Gastroesophageal sphincter (tissue), 4 donors: ENCODE results near the gene MRE11. TPM values are rescaled to one million over a fixed set of nuclear protein-coding genes. Genes with fewer than 3 reads are reported as not detected.

ENCODE experiments used
- ATAC-seq: fragments of 150-250 bp; one replicate; pipeline ENCODE4 v1.9.1; 2016; ENCODE audit warnings: mild to moderate bottlenecking, moderate library complexity
- H3K27ac ChIP-seq, 4 donors: fragments of 200-600 bp; sonication (generic) in 3 of 4; 1 replicate in 3 of 4; 2 replicates in 1 of 4; pipeline ENCODE4 v1.5.1; 2016 to 2019
- H3K27me3 ChIP-seq: fragments of 200-600 bp; sonication (generic); one replicate; pipeline ENCODE4 v1.5.1; 2019
- H3K36me3 ChIP-seq, 2 donors: fragments of 200-600 bp; sonication (generic); one replicate each; pipeline ENCODE4 v1.5.1; 2019; ENCODE audit warnings: control low read depth in 1 of 2
- H3K4me1 ChIP-seq, 3 donors: fragments of 200-600 bp; sonication (generic); 1 replicate in 2 of 3; 2 replicates in 1 of 3; pipeline ENCODE4 v1.5.1; 2016 to 2019; ENCODE audit warnings: control low read depth in 2 of 3
- H3K4me3 ChIP-seq, 2 donors: fragments of 200-600 bp; sonication (generic); one replicate each; pipeline ENCODE4 v1.5.1; 2019; ENCODE audit warnings: mild to moderate bottlenecking in 1 of 2, moderate library complexity in 1 of 2
- H3K9me3 ChIP-seq, 3 donors: fragments of 200-600 bp; sonication (generic); one replicate each; pipeline ENCODE4 v1.5.1; 2017 to 2019; ENCODE audit warnings: control low read depth in 2 of 3
- EP300 ChIP-seq: sonication (generic); formaldehyde crosslinking; IDR thresholded peaks from one replicate; pipeline ENCODE4 v1.6.1; 2017; ENCODE audit warnings: antibody characterized with exemption, mild to moderate bottlenecking
- POLR2A ChIP-seq, 2 donors: fragments of 450-650 bp; IDR thresholded peaks; one replicate each; pipeline ENCODE4 v1.6.1; 2017; ENCODE audit warnings: antibody characterized with exemption in 2 of 2, mild to moderate bottlenecking in 2 of 2, moderate library complexity in 1 of 2
- POLR2AphosphoS5 ChIP-seq: sonication (generic); formaldehyde crosslinking; IDR thresholded peaks from one replicate; pipeline ENCODE4 v1.6.1; 2017; ENCODE audit warnings: antibody characterized with exemption
- WGBS, 2 donors: methylation state at CpG; one replicate each; pipeline ENCODE4 v1.1.5; 2018; ENCODE audit warnings: low coverage in 1 of 2; 5-methylcytosine and 5-hydroxymethylcytosine counted together
- total RNA-seq, 4 donors: library from RNA; depleted of rRNA; stranded (reverse); fragments of >200 nt; gene quantifications; one replicate each; pipeline ENCODE4 v1.1.0, GENCODE V29; 2016
- TF ChIP-seq, protein P1 (sequence below), 4 experiments: fragments of 200-600 bp in 2 of 4; fragments of 450-650 bp in 2 of 4; sonication (generic) in 1 of 4; IDR thresholded peaks; one replicate each; pipeline ENCODE4 v1.5.1; 2017 to 2019; ENCODE audit warnings: antibody characterized with exemption in 4 of 4, mild to moderate bottlenecking in 2 of 4, moderate library complexity in 2 of 4

MRE11 gene
- total RNA-seq, 4 donors from 2014 or later: 13.8 to 15.9 (median 14.5) TPM

DNA sequence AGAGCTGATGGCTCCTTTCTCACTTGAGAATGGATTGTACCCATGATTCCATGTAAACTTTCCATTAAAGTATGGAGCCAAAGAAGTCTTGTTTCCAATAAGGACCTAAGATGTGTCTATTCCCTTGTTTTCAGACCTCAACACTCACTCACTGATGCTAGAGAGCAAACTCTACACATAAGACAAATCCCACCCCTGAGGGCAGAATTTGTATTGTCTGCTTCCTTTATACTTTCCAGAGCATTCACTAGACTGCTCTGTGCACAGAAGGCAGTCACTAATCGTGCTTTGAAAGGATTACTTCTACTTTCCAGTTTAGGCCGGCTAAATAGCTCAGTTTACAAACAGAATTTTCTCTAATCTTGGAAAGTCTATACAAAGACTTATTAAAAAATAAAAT, 6.5 kb upstream of the MRE11 start:
- TF ChIP-seq, protein P1, sequence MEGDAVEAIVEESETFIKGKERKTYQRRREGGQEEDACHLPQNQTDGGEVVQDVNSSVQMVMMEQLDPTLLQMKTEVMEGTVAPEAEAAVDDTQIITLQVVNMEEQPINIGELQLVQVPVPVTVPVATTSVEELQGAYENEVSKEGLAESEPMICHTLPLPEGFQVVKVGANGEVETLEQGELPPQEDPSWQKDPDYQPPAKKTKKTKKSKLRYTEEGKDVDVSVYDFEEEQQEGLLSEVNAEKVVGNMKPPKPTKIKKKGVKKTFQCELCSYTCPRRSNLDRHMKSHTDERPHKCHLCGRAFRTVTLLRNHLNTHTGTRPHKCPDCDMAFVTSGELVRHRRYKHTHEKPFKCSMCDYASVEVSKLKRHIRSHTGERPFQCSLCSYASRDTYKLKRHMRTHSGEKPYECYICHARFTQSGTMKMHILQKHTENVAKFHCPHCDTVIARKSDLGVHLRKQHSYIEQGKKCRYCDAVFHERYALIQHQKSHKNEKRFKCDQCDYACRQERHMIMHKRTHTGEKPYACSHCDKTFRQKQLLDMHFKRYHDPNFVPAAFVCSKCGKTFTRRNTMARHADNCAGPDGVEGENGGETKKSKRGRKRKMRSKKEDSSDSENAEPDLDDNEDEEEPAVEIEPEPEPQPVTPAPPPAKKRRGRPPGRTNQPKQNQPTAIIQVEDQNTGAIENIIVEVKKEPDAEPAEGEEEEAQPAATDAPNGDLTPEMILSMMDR (IDR thresholded peaks at IDR 0.05): no peak
- no peak for TF ChIP-seq POLR2AphosphoS5
- TF ChIP-seq EP300: no peak
- no peak for TF ChIP-seq POLR2A (IDR thresholded peaks at IDR 0.05)
- Histone ChIP-seq H3K9me3 (no peaks in the 10 kb centered on the region), H3K4me1 (peaks cover 0 to 5% (median 2%) of the 10 kb centered on the region in 3 donors), H3K27ac (no peak overlapping the region), H3K27me3 (no peaks in the 10 kb centered on the region), H3K36me3 (peaks cover 0 to 63% of the 10 kb centered on the region in 2 donors), H3K4me3 (no peak overlapping the region)
- 71 to 76% methylated on average over 2 of the region's 2 CpGs for WGBS, 2 donors
- no peak for ATAC-seq

DNA sequence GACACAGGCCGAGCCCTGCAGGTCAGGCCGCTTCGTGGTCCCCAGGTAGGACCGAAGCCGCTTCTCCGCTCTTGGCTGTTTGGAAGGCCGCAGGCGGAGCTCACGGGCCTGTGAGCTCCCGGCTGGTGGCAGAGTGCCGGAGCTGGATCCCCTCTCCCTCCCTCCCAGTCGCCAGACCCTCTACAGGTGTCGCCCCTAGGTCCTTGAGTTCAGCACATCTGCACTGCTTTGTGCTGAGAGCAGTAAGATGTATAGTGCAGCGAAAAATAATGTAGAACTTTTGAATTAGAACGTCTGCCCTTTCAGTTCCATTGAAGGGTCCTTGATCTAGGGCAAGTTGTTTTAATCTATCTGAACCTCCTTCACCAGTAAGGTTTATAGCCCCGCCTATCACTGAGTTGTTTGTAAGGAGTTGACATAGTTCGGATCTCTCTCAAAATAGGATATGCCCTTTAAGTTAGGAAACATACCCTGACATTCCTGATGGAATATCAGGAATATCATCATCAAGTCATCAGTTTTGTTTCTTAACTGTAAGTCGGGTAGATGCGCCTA, 559 bp upstream of the MRE11 start:
- peaks cover 0 to 42% of the 10 kb centered on the region in 2 donors for H3K36me3 ChIP-seq
- TF ChIP-seq EP300: no peak
- TF ChIP-seq POLR2AphosphoS5: no peak
- no peak for TF ChIP-seq POLR2A (IDR thresholded peaks at IDR 0.05)
- TF ChIP-seq, protein P1 (IDR thresholded peaks at IDR 0.05): no peak
- no peaks in the 10 kb centered on the region for H3K27me3 ChIP-seq
- peaks cover 7 to 29% (median 15%) of the 10 kb centered on the region in 3 donors for H3K4me1 ChIP-seq
- 4 to 12% methylated on average over 5 to 7 of the region's 19 CpGs for WGBS, 2 donors
- ATAC-seq: peak; percentile 71
- peak overlapping the region; percentile 82 to 89 (median 86) for H3K27ac ChIP-seq
- peak overlapping the region; percentile 77 to 88 for H3K4me3 ChIP-seq
- H3K9me3 ChIP-seq: no peaks in the 10 kb centered on the region

DNA sequence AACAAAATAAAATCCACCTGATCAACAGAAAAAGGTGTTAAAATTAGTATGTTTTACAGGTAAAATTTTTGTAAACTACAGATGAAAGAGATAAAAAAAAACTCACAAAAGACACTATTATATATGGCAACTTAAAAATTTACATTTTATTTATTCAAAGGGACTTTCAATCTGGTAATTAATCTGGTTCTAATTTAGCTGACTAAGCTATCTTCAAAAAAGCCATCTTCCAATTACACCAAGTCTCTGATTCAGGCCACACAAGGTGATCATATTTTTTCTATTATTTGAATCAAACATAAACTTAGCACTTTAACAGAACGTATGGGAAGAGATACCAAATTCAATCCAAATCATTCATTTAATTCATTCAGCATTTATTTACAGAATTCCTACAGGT, 7.6 kb downstream of the MRE11 start:
- WGBS, 2 donors: 63 to 67% methylated on average over 1 of the region's 1 CpG
- Histone ChIP-seq H3K9me3 (no peaks in the 10 kb centered on the region), H3K36me3 (peaks cover 0 to 94% of the 10 kb centered on the region in 2 donors), H3K4me1 (no peaks in the 10 kb centered on the region), H3K27ac (no peak overlapping the region), H3K4me3 (no peak overlapping the region), H3K27me3 (no peaks in the 10 kb centered on the region)
- ATAC-seq: no peak
- TF ChIP-seq POLR2A (IDR thresholded peaks at IDR 0.05) (no peak), EP300 (no peak), POLR2AphosphoS5 (no peak)
- TF ChIP-seq, protein P1 (IDR thresholded peaks at IDR 0.05): no peak

DNA sequence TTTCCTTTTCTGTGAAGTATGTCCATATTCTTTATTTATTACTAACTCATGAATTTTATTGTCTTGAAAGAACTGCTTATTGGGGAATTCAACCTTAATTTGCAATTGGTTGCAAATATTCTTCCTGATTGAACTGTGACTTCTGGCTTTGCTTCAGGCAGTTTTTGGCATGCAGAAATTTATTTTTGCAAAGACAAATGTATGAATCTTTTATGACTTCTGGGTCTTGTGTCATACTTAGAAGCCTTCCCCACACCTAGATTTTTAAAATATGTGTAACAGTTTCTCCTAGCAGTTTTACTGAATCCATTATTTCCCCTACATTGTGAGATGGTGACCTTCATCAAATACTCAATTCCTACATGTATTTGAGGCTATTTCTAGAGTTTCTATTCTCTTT, 12.3 kb downstream of the MRE11 start:
- TF ChIP-seq EP300 (no peak), POLR2AphosphoS5 (no peak), POLR2A (IDR thresholded peaks at IDR 0.05) (no peak)
- TF ChIP-seq, protein P1 (IDR thresholded peaks at IDR 0.05): no peak
- Histone ChIP-seq H3K36me3 (peaks cover 0 to 96% of the 10 kb centered on the region in 2 donors), H3K4me3 (no peak overlapping the region), H3K4me1 (no peaks in the 10 kb centered on the region), H3K27ac (no peak overlapping the region), H3K27me3 (no peaks in the 10 kb centered on the region), H3K9me3 (no peaks in the 10 kb centered on the region)
- no peak for ATAC-seq

GRCh38 chr11:94477624-94478023, 16.0 kb downstream of the MRE11 start:
- WGBS, 2 donors: 43 to 68% methylated on average over 1 to 2 of the region's 2 CpGs
- H3K4me1 ChIP-seq: no peaks in the 10 kb centered on the region
- peaks cover 0 to 80% of the 10 kb centered on the region in 2 donors for H3K36me3 ChIP-seq
- no peak for ATAC-seq
- H3K27me3 ChIP-seq: no peaks in the 10 kb centered on the region
- H3K27ac ChIP-seq: no peak overlapping the region
- no peaks in the 10 kb centered on the region for H3K9me3 ChIP-seq
- no peak for TF ChIP-seq EP300
- TF ChIP-seq, protein P1 (IDR thresholded peaks at IDR 0.05): no peak
- TF ChIP-seq POLR2AphosphoS5: no peak
- no peak for TF ChIP-seq POLR2A (IDR thresholded peaks at IDR 0.05)
- H3K4me3 ChIP-seq: no peak overlapping the region
